ENCODE data around the gene TCP10L.
"Not testable (repeated sequence)": the region's sequence is repeated elsewhere in the genome, so short reads cannot be mapped to it uniquely, and the experiment has no call there.

TCP10L gene

GRCh38 chr21:32549886-32550285 is 35.4 kb downstream of the TCP10L start:
- no peak for DNase-seq

- no peak for DNase-seq
Measured at GRCh38 chr21:32549440-32549839, 35.9 kb downstream of the TCP10L start.

GRCh38 chr21:32548978-32549377 is 36.3 kb downstream of the TCP10L start:
- DNase-seq = no peak

- DNase-seq = no peak
Measured at GRCh38 chr21:32547018-32547417, 38.3 kb downstream of the TCP10L start.

GRCh38 chr21:32545948-32546441 is 39.3 kb downstream of the TCP10L start:
- DNase-seq = no peak

DNA sequence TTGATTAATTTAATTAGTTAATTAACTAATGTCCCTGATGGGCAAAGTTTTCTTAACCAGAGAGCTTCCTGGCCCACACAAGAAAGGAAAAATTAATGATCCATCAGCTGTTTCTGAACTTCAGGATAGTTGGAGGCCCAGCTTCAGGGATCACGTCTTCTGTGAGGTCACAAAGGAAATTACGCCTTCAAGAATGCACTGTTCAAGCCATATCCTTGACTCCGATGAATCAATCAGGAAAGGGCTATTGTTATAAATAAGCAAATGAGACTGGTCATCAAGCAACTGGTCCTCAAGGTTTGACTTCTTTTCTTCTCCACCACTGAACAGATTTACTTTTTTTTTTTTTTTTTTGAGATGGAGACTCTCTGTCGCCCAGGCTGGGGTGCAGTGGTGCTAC is 40.6 kb downstream of the TCP10L start:
- no peak for DNase-seq

GRCh38 chr21:32543975-32544374 is 41.3 kb downstream of the TCP10L start:
- DNase-seq = no peak

GRCh38 chr21:32543056-32543455 is 42.3 kb downstream of the TCP10L start:
- not testable (repeated sequence) for DNase-seq

GRCh38 chr21:32539378-32539777 is 45.9 kb downstream of the TCP10L start:
- DNase-seq = no peak

- DNase-seq = no peak
Measured at GRCh38 chr21:32538147-32538792, 47.1 kb downstream of the TCP10L start.

DNA sequence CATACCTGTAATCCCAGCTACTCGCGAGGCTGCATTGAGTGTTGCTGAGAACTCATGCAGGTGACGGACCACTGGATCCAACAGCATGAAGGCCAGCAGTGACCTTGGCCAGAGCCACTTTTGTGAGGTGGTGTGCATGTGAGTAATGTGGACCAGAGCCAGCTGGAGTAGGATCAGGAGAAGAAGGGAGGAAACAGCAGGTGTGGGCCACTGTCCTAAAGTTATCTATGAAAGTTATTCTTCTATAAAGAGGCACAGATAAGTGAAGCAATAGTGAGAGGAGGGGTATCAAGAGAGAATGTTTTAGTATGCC is 47.8 kb downstream of the TCP10L start:
- no peak for DNase-seq

DNA sequence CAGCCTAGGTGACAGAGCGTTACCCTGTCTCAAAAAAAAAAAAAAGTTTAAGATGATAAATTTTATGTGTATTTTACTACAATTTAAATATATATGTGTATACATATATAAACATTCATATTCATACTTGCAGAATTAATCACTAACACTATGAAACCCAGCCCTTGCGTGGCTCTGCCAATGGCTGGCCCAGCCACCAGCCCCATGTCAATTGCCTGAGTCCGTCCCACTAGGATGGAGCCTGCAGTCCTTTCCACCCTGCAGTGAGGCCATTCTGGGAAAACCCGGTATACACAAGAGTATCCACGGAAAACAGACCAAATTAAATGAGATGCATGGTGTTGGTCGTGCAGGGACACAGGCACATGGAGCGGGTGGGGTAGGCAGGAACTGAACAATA is 49.7 kb downstream of the TCP10L start:
- DNase-seq = no peak

- DNase-seq = no peak
Measured at GRCh38 chr21:32534113-32534512, 51.2 kb downstream of the TCP10L start.

DNA sequence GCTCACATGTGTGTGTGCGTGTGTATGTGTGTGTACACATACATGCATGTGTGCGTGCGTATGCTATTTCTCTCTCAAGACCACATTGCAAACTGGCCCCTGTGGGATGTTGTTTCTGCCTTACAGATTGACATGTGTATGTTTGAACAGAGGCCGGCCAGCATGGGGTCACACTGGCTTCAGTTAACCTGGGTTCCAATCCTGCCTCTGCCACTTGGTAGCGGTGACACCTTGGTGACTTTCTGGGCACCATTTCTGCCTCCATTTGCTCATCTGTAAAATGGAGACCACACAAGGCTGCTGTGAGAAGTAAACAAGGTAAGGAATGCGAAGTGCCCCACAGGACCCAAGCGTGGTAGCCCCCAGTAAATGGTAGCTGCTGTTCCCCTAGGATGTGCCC is 51.7 kb downstream of the TCP10L start:
- DNase-seq = no peak

DNA sequence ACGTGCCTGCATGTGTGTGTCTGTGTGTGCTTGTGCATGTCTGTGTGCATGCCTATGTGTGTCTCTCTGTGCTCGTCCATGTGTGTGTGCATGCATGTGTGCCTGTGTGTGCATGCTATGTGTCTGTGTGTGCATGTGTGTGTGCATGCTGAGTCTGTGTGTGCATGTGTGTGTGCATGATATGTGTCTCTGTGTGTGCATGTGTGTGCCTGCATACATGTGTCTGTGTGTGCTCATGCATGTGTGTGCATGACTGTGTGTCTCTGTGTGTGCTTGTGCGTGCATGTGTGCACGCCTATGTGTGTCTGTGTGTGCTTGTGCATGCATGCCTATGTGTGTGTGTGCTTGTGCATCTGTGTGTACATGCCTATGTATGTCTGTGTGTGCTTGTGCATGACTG is 52.3 kb downstream of the TCP10L start:
- DNase-seq = no peak

GRCh38 chr21:32532636-32533035 is 52.7 kb downstream of the TCP10L start:
- no peak for DNase-seq

DNA sequence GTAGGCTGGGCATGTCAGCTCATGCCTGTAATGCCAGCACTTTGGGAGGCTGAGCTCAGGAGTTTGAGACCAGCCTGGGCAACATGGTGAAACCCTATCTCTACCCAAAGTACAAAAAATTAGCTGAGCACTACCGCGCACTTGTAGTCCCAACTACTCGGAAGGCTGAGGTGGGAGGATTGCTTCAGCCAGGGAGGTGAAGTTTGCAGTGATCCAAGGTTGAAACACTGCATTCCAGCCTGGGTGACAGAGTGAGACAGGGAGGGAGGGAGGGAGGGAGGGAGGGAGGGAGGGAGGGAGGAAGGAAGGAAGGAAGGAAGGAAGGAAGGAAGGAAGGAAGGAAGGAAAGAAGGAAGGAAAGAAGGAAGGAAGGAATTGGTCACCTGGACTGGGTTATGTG is 53.8 kb downstream of the TCP10L start:
- DNase-seq = not testable (repeated sequence)

DNA sequence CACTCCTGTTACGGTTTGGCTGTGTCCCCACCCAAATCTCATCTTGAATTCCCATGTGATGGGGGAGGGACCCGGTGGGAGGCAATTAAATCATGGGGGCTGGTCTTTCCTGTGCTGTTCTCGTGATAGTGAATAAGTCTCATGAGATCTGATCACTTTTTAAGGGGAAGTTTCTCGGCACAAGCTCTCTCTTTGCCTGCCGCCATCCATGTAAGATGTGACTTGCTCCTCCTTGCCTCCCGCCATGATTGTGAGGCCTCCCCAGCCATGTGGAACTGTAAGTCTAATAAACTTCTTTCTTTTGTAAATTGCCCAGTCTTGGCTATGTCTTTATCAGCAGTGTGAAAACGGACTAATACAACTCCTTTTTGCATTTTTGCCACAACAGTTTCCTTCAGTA is 54.5 kb downstream of the TCP10L start:
- not testable (repeated sequence) for DNase-seq

- DNase-seq = no peak
Measured at GRCh38 chr21:32529679-32530078, 55.6 kb downstream of the TCP10L start.

DNA sequence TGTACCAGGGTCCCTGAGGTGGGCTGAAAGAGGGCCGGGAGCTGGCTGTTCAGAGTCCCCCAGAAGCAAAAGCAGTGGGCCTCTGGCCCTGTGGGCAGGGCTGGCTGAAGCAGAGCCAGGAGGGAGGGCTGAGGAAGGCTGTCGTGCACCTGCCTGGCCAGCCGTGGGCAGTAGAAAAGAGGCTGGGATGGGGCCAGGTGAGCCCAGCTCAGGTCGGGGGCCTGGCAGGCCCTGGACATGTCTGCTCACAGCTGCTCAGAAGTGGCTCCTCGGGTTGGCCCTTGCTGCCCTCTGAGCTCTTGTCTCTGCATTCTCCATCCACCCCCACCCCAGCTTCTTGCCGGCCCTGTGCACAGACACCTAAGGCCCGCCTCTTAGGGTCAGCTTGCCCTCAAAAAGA is 60.0 kb downstream of the TCP10L start:
- no peak for DNase-seq

GRCh38 chr21:32523988-32524719 is 61.2 kb downstream of the TCP10L start:
- DNase-seq = no peak

All from GOT3 (cell line).